Erythroblast (primary cell): ENCODE data around the gene UCKL1.

Experiments
- GATA1 ChIP-seq: IDR thresholded peaks from 2 replicates; pipeline ENCODE4 v1.6.1; 2011; ENCODE audit warnings: low read depth, mild to moderate bottlenecking, control low read depth, low read length, moderate library complexity
- POLR2A ChIP-seq: IDR thresholded peaks from 2 replicates; pipeline ENCODE4 v1.6.1; 2011; ENCODE audit warnings: mild to moderate bottlenecking, low read length

GRCh38 chr20:63940472-63941266 lies 15.5 kb downstream of the UCKL1 start:
- TF ChIP-seq GATA1: no peak
- no peak for TF ChIP-seq POLR2A
